GM21786 (cell line): Measurements from ENCODE around the gene SDS.

Experiments used
- ATAC-seq: cut with Tn5 transposase; IDR thresholded peaks from one replicate; pipeline ENCODE4 v1.9.1; 2021; ENCODE audit not compliant: unreplicated experiment

SDS gene

DNA sequence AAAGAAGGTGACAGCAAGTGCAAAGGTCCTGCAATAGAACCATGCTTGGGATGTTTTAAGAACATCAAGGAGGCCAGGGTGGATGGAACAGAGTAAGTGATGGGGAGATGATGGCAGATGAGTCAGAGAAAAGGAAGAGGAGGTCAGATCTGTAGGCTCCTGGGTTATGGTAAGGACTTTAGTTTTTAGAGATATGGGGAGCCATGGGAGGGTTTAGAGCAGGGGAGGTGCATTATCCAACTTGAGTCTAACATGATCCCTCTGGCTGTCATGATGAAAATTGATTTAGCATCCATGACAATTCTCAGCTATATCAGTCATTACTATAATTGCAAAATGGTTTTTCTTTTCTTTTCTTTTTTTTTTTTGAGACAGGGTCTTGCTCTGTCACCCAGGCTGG lies 52.6 kb downstream of the SDS start:
- no peak for ATAC-seq

DNA sequence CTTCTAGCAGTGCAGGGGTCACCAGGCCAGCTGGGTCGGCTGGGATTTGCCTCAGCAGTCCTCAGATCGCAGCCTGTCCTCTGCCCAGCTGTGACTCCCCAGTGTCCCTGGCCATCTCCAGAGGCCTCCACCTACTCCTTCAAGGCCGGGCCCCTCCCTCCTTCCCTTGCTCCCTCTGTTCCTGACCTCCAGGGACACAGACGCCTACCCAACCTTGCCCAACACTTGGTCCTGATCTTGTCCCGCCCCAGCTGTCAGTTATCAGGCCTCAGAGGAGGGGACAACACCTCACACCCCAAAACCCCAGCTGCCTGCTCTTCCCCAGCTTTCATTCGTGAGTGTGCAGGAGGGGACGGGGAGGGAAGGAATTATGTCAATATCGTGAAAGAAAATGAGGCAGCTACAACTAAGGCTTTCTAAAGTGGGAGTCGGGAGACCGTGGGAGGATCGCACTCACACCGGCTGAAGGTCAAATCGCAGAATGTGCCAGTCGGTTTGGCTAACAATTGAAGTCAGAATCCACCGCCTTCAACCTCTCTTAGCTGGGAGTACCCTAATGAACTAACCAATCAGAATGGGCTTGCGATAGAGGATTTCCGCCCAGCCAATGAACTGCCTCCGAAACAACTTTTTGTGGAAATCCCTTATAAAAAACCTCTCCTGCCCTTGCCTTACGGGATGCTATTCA lies 54.7 kb downstream of the SDS start:
- no peak for ATAC-seq

DNA sequence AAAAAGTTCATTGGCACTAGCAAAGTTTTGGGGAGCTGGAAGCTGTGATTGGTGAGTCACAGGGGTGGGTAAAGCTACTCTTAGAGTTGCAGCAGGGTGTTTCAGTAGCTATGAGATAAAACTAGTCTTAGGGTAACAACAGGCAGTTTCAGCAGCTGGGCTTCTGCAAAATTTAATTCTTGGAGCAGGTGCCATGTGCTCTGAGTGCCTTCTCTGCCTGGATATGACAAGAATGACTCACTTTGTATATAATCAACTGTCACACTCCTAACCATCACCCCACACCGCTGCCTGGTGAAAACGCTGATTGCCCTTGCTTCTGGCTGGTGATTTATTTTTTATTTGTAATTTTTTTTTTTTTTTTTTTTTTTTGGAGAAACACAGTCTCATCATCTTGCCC lies 55.8 kb downstream of the SDS start:
- no peak for ATAC-seq

- no peak for ATAC-seq
Observed at GRCh38 chr12:113347107-113347506, 56.6 kb downstream of the SDS start.

- ATAC-seq, result no peak
Observed at GRCh38 chr12:113346353-113346752, 57.3 kb downstream of the SDS start.

GRCh38 chr12:113345318-113345717 lies 58.4 kb downstream of the SDS start:
- no peak for ATAC-seq
